GM23338 (cell line): ENCODE results near the gene XXYLT1. TPM values are rescaled to one million over a fixed set of nuclear protein-coding genes. Genes with fewer than 3 reads are reported as not detected.

ENCODE experiments used
- ATAC-seq: fragments of 200-7000 bp; cut with Tn5 transposase; 3 replicates; pipeline ENCODE4 v1.9.1; 2020
- DNase-seq: peaks from one replicate; pipeline ENCODE4 v3.0.0-alpha.2; 2015; ENCODE audit warnings: low spot score
- H2AFZ ChIP-seq: fragments of 200-600 bp; sonication (generic); 2 replicates; pipeline ENCODE4 v1.8.0; 2016; ENCODE audit warnings: antibody characterized with exemption, mild to moderate bottlenecking, moderate library complexity
- H3F3A ChIP-seq: fragments of 200-600 bp; sonication (generic); replicated peaks from 2 replicates; pipeline ENCODE4 v1.8.0; 2017; ENCODE audit warnings: antibody characterized with exemption, mixed run types, low read depth
- H3K27ac ChIP-seq: fragments of 200-600 bp; sonication (generic); 2 replicates; pipeline ENCODE4 v1.6.1; 2016; ENCODE audit warnings: low read depth
- H3K27me3 ChIP-seq: fragments of 200-600 bp; sonication (generic); 2 replicates; pipeline ENCODE4 v1.8.0; 2016; ENCODE audit warnings: mild to moderate bottlenecking, mixed run types, moderate library complexity; ENCODE audit not compliant: insufficient read depth
- H3K36me3 ChIP-seq: fragments of 200-600 bp; sonication (generic); 2 replicates; pipeline ENCODE4 v1.8.0; 2016; ENCODE audit warnings: mild to moderate bottlenecking; ENCODE audit not compliant: insufficient read depth
- H3K4me1 ChIP-seq: fragments of 200-600 bp; sonication (generic); 2 replicates; pipeline ENCODE4 v1.8.0; 2016; ENCODE audit warnings: mild to moderate bottlenecking, moderate library complexity; ENCODE audit not compliant: insufficient read depth
- H3K4me2 ChIP-seq: fragments of 200-600 bp; sonication (generic); 2 replicates; pipeline ENCODE4 v1.7.1; 2017; ENCODE audit warnings: mixed run types
- H3K4me3 ChIP-seq: fragments of 200-600 bp; sonication (generic); 2 replicates; pipeline ENCODE4 v1.6.1; 2016; ENCODE audit warnings: mixed run types
- H3K79me2 ChIP-seq: fragments of 200-600 bp; sonication (generic); replicated peaks from 2 replicates; pipeline ENCODE4 v1.8.0; 2017; ENCODE audit warnings: mild to moderate bottlenecking; ENCODE audit not compliant: insufficient read depth
- H3K9me2 ChIP-seq: fragments of 200-600 bp; sonication (generic); 2 replicates; pipeline ENCODE4 v1.8.0; 2017; ENCODE audit not compliant: insufficient read depth
- H4K20me1 ChIP-seq: fragments of 200-600 bp; sonication (generic); replicated peaks from 2 replicates; pipeline ENCODE4 v1.8.0; 2017; ENCODE audit warnings: mild to moderate bottlenecking; ENCODE audit not compliant: insufficient read depth
- H3K27ac Mint-ChIP-seq: 2 replicates; pipeline ENCODE4 v1.8.0; 2020; ENCODE audit warnings: inconsistent platforms, mild to moderate bottlenecking, moderate library complexity, mixed read lengths
- H3K27me3 Mint-ChIP-seq: 3 replicates; pipeline ENCODE4 v1.8.0; 2022; ENCODE audit warnings: low read depth, mild to moderate bottlenecking, moderate library complexity, mixed read lengths, inconsistent platforms; ENCODE audit not compliant: insufficient read depth, poor library complexity
- H3K36me3 Mint-ChIP-seq: 3 replicates; pipeline ENCODE4 v1.8.0; 2021; ENCODE audit warnings: low read depth, mild to moderate bottlenecking, inconsistent platforms, moderate library complexity, mixed read lengths
- H3K4me1 Mint-ChIP-seq: 3 replicates; pipeline ENCODE4 v1.8.0; 2020; ENCODE audit warnings: mild to moderate bottlenecking, inconsistent platforms, mixed read lengths
- H3K4me3 Mint-ChIP-seq: 3 replicates; pipeline ENCODE4 v1.8.0; 2021; ENCODE audit warnings: moderate library complexity, mild to moderate bottlenecking, inconsistent platforms, mixed read lengths
- H3K9me3 Mint-ChIP-seq: 3 replicates; pipeline ENCODE4 v1.8.0; 2020; ENCODE audit warnings: moderate library complexity, mild to moderate bottlenecking, inconsistent platforms, mixed read lengths
- CREB1 ChIP-seq: fragments of 250-450 bp; sonication (Bioruptor Pico); IDR thresholded peaks from 2 replicates; pipeline ENCODE4 v1.5.0; 2020; ENCODE audit warnings: low read depth, mild to moderate bottlenecking, moderate library complexity
- JUNB ChIP-seq: IDR thresholded peaks from one replicate; pipeline ENCODE4 v1.6.1; 2016; ENCODE audit warnings: antibody characterized with exemption; ENCODE audit not compliant: unreplicated experiment
- NANOG ChIP-seq: IDR thresholded peaks from 2 replicates; pipeline ENCODE4 v1.6.1; 2016; ENCODE audit warnings: antibody characterized with exemption, borderline replicate concordance
- STAT1 ChIP-seq: IDR thresholded peaks from one replicate; pipeline ENCODE4 v1.6.1; 2016; ENCODE audit warnings: antibody characterized with exemption; ENCODE audit not compliant: unreplicated experiment
- ZNF331 ChIP-seq: fragments of 250-450 bp; sonication (Bioruptor Pico); IDR thresholded peaks from 2 replicates; pipeline ENCODE4 v1.5.0; 2020; ENCODE audit warnings: low read depth, mild to moderate bottlenecking, moderate library complexity
- polyA plus RNA-seq: library from polyadenylated mRNA; unstranded; fragments of >200 nt; fragmentation: Nextera tagmentation; extraction: Ambion mirVana; gene quantifications from 2 replicates; pipeline ENCODE4 v1.2.1, GENCODE V29; 2016
- total RNA-seq: library from RNA; depleted of rRNA; stranded (reverse); fragments of >200 nt; shearing (Covaris generic); gene quantifications from 2 replicates; pipeline ENCODE4 v1.2.3, GENCODE V29; 2014
- TF ChIP-seq, protein P1 (sequence below): fragments of 250-450 bp; sonication (Bioruptor Pico); IDR thresholded peaks from 2 replicates; pipeline ENCODE4 v1.5.0; 2020; ENCODE audit warnings: mild to moderate bottlenecking, moderate library complexity
- TF ChIP-seq, protein P2 (sequence below): IDR thresholded peaks from 2 replicates; pipeline ENCODE4 v1.6.1; 2016; ENCODE audit warnings: antibody characterized with exemption
- TF ChIP-seq, protein P3 (sequence below), 2 experiments: fragments of 200-600 bp in 1 of 2; sonication (generic) in 1 of 2; conservative IDR thresholded peaks; 2 replicates each; pipeline versions ENCODE4 v1.5.1 to v1.6.1; 2016 to 2017; ENCODE audit warnings: antibody characterized with exemption in 2 of 2, low read depth in 2 of 2, mild to moderate bottlenecking in 2 of 2, moderate library complexity in 1 of 2
- TF ChIP-seq, protein P4 (sequence below): IDR thresholded peaks from one replicate; pipeline ENCODE4 v1.6.1; 2018; ENCODE audit warnings: antibody characterized with exemption; ENCODE audit not compliant: unreplicated experiment

Gene XXYLT1
- total and polyA plus RNA-seq, 2 experiments from 2014 or later, result 13.5 to 34.8 TPM

DNA sequence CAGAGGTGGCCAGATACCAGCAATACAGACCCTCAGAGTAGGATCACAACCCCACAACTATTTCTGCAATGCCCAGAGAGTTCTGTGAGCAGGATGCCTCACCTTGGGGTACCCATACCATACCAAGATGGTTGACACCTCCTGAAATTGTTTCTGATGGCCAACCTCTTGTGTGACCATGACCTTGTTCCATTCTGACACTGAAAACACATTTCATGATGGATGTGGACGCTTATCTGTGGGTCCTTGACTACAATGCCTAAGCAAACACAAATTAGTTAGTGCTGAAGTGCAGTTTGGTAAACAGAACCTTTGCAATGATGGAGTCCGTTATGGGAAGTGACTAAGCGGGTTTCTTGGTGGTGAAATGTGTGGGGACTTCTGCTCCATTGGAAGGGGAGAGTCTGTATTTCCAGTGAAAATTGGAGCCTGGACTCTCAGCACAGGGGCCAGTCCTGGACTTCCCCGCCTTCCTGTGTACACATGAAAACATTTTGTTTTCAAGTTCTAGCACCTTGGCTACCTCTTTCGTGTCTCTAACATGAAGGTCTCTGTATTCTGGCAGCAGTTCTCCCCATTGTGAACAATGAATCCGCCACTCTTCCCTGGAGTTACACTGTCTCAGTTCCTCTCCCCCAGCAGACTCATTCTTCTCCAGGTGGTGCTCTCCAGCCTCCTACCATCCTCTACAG is 106.2 kb downstream of the XXYLT1 start:
- no peak for DNase-seq
- H3K27ac ChIP-seq, result no peak overlapping the region
- no peaks in the 10 kb centered on the region for H3F3A ChIP-seq
- H3K4me3 ChIP-seq, result no peak overlapping the region
- no peaks in the 10 kb centered on the region for H3K27me3 ChIP-seq
- TF ChIP-seq NANOG (no peak), JUNB (no peak), CREB1 (CRISPR knock-in tag) (no peak), STAT1 (no peak), ZNF331 (CRISPR knock-in tag) (no peak)
- TF ChIP-seq, protein P1, sequence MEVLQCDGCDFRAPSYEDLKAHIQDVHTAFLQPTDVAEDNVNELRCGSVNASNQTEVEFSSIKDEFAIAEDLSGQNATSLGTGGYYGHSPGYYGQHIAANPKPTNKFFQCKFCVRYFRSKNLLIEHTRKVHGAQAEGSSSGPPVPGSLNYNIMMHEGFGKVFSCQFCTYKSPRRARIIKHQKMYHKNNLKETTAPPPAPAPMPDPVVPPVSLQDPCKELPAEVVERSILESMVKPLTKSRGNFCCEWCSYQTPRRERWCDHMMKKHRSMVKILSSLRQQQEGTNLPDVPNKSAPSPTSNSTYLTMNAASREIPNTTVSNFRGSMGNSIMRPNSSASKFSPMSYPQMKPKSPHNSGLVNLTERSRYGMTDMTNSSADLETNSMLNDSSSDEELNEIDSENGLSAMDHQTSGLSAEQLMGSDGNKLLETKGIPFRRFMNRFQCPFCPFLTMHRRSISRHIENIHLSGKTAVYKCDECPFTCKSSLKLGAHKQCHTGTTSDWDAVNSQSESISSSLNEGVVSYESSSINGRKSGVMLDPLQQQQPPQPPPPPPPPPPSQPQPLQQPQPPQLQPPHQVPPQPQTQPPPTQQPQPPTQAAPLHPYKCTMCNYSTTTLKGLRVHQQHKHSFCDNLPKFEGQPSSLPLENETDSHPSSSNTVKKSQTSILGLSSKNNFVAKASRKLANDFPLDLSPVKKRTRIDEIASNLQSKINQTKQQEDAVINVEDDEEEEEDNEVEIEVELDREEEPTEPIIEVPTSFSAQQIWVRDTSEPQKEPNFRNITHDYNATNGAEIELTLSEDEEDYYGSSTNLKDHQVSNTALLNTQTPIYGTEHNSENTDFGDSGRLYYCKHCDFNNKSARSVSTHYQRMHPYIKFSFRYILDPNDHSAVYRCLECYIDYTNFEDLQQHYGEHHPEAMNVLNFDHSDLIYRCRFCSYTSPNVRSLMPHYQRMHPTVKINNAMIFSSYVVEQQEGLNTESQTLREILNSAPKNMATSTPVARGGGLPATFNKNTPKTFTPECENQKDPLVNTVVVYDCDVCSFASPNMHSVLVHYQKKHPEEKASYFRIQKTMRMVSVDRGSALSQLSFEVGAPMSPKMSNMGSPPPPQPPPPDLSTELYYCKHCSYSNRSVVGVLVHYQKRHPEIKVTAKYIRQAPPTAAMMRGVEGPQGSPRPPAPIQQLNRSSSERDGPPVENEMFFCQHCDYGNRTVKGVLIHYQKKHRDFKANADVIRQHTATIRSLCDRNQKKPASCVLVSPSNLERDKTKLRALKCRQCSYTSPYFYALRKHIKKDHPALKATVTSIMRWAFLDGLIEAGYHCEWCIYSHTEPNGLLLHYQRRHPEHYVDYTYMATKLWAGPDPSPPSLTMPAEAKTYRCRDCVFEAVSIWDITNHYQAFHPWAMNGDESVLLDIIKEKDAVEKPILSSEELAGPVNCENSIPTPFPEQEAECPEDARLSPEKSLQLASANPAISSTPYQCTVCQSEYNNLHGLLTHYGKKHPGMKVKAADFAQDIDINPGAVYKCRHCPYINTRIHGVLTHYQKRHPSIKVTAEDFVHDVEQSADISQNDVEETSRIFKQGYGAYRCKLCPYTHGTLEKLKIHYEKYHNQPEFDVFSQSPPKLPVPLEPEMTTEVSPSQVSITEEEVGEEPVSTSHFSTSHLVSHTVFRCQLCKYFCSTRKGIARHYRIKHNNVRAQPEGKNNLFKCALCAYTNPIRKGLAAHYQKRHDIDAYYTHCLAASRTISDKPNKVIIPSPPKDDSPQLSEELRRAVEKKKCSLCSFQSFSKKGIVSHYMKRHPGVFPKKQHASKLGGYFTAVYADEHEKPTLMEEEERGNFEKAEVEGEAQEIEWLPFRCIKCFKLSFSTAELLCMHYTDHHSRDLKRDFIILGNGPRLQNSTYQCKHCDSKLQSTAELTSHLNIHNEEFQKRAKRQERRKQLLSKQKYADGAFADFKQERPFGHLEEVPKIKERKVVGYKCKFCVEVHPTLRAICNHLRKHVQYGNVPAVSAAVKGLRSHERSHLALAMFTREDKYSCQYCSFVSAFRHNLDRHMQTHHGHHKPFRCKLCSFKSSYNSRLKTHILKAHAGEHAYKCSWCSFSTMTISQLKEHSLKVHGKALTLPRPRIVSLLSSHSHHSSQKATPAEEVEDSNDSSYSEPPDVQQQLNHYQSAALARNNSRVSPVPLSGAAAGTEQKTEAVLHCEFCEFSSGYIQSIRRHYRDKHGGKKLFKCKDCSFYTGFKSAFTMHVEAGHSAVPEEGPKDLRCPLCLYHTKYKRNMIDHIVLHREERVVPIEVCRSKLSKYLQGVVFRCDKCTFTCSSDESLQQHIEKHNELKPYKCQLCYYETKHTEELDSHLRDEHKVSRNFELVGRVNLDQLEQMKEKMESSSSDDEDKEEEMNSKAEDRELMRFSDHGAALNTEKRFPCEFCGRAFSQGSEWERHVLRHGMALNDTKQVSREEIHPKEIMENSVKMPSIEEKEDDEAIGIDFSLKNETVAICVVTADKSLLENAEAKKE (CRISPR knock-in tag), result no peak
- TF ChIP-seq, protein P2, sequence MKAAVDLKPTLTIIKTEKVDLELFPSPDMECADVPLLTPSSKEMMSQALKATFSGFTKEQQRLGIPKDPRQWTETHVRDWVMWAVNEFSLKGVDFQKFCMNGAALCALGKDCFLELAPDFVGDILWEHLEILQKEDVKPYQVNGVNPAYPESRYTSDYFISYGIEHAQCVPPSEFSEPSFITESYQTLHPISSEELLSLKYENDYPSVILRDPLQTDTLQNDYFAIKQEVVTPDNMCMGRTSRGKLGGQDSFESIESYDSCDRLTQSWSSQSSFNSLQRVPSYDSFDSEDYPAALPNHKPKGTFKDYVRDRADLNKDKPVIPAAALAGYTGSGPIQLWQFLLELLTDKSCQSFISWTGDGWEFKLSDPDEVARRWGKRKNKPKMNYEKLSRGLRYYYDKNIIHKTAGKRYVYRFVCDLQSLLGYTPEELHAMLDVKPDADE, result no peak
- TF ChIP-seq, protein P3, sequence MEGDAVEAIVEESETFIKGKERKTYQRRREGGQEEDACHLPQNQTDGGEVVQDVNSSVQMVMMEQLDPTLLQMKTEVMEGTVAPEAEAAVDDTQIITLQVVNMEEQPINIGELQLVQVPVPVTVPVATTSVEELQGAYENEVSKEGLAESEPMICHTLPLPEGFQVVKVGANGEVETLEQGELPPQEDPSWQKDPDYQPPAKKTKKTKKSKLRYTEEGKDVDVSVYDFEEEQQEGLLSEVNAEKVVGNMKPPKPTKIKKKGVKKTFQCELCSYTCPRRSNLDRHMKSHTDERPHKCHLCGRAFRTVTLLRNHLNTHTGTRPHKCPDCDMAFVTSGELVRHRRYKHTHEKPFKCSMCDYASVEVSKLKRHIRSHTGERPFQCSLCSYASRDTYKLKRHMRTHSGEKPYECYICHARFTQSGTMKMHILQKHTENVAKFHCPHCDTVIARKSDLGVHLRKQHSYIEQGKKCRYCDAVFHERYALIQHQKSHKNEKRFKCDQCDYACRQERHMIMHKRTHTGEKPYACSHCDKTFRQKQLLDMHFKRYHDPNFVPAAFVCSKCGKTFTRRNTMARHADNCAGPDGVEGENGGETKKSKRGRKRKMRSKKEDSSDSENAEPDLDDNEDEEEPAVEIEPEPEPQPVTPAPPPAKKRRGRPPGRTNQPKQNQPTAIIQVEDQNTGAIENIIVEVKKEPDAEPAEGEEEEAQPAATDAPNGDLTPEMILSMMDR (conservative IDR thresholded peaks at IDR 0.05; ENCODE audit: low read depth in 2 of 2), result no peak
- TF ChIP-seq, protein P4, sequence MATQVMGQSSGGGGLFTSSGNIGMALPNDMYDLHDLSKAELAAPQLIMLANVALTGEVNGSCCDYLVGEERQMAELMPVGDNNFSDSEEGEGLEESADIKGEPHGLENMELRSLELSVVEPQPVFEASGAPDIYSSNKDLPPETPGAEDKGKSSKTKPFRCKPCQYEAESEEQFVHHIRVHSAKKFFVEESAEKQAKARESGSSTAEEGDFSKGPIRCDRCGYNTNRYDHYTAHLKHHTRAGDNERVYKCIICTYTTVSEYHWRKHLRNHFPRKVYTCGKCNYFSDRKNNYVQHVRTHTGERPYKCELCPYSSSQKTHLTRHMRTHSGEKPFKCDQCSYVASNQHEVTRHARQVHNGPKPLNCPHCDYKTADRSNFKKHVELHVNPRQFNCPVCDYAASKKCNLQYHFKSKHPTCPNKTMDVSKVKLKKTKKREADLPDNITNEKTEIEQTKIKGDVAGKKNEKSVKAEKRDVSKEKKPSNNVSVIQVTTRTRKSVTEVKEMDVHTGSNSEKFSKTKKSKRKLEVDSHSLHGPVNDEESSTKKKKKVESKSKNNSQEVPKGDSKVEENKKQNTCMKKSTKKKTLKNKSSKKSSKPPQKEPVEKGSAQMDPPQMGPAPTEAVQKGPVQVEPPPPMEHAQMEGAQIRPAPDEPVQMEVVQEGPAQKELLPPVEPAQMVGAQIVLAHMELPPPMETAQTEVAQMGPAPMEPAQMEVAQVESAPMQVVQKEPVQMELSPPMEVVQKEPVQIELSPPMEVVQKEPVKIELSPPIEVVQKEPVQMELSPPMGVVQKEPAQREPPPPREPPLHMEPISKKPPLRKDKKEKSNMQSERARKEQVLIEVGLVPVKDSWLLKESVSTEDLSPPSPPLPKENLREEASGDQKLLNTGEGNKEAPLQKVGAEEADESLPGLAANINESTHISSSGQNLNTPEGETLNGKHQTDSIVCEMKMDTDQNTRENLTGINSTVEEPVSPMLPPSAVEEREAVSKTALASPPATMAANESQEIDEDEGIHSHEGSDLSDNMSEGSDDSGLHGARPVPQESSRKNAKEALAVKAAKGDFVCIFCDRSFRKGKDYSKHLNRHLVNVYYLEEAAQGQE, result no peak
- H3K79me2 ChIP-seq, result peaks cover 7% of the 10 kb centered on the region; the same call in 1 of the 2 replicates
- no peak for ATAC-seq
- no peaks in the 10 kb centered on the region for H3K9me2 ChIP-seq
- Mint-ChIP-seq H3K9me3 (no peaks in the 10 kb centered on the region), H3K27ac (peak overlapping the region; percentile 40), H3K36me3 (no peaks in the 10 kb centered on the region; the same call in 2 of the 3 replicates), H3K27me3 (peaks cover 6% of the 10 kb centered on the region), H3K4me1 (peaks cover 13% of the 10 kb centered on the region), H3K4me3 (no peak overlapping the region)
- no peaks in the 10 kb centered on the region for H3K36me3 ChIP-seq
- no peaks in the 10 kb centered on the region for H4K20me1 ChIP-seq
- H3K4me2 ChIP-seq, result no peak overlapping the region
- H3K4me1 ChIP-seq, result no peaks in the 10 kb centered on the region
- H2AFZ ChIP-seq, result no peak overlapping the region
